ENCODE data around the gene SCAMP2. TPM values are rescaled to one million over a fixed set of nuclear protein-coding genes. Genes with fewer than 3 reads are reported as not detected.

Gene SCAMP2
- total RNA-seq, 1 experiment from 2014 or later, result 55.8 TPM

GRCh38 chr15:74808078-74808839 lies 64.9 kb downstream of the SCAMP2 start (continued):
- TF ChIP-seq POLR2A (IDR thresholded peaks at IDR 0.05; ENCODE audit: borderline replicate concordance, extremely low read depth, insufficient read depth, insufficient read length) (no peak), ATF3 (IDR thresholded peaks at IDR 0.05) (no peak), RAD21 (IDR thresholded peaks at IDR 0.05; ENCODE audit: low read depth) (no peak), YY1 (IDR thresholded peaks at IDR 0.05; ENCODE audit: extremely low read depth, insufficient replicate concordance, low read depth, low read length) (no peak), SP1 (IDR thresholded peaks at IDR 0.05; ENCODE audit: low read depth) (no peak), CTCF (IDR thresholded peaks at IDR 0.05 in 2 of 3, conservative IDR thresholded peaks at IDR 0.05 in 1 of 3; ENCODE audit: borderline replicate concordance in 1 of 3, insufficient read depth in 1 of 3, low read depth in 2 of 3, low read length in 2 of 3) (no peak)

- ChIA-PET POLR2A (no interaction called here), RAD21 (ENCODE audit: low non-redundant PET in 1 of 2, low total read pairs in 2 of 2, uncharacterized antibody in 2 of 2, unreplicated experiment in 2 of 2) (no interaction called here), CTCF (interaction anchor here (1.2 to 1.3 kb wide), 2 partner anchors 8 to 38 kb away, joined by 3 read pairs; no protein-coding TSS in a partner anchor)
- BruUV-seq (replicated peaks), result no TSS peak
- no peak overlapping the region for H3K27ac ChIP-seq (ENCODE audit: low read depth, low read length)
- H3K4me2 ChIP-seq (ENCODE audit: low read length), result no peak overlapping the region
- H3K9me2 ChIP-seq (ENCODE audit: insufficient read depth), result no peaks in the 10 kb centered on the region
- H3K36me3 ChIP-seq (ENCODE audit: control insufficient read depth in 1 of 2, insufficient read depth in 2 of 2, low read length in 2 of 2), result peaks cover 7 to 9% of the 10 kb centered on the region in 2 experiments; a peak in 3 of 4 replicates
- H3K4me1 ChIP-seq (ENCODE audit: control insufficient read depth in 1 of 2, insufficient read depth in 2 of 2, low read length in 2 of 2), result peaks cover 7 to 20% of the 10 kb centered on the region in 2 experiments; a peak in 3 of 4 replicates
- DNase-seq (ENCODE audit: low read depth, low spot score), result no peak
- no peaks in the 10 kb centered on the region for H4K20me1 ChIP-seq (ENCODE audit: insufficient read depth)
- H3K4me3 ChIP-seq (replicated peaks in 1 of 2; ENCODE audit: low read depth in 1 of 2, low read length in 2 of 2), result no peak overlapping the region
- no peak overlapping the region for H3K9ac ChIP-seq (ENCODE audit: low read length)
- intact Hi-C loops (cut with micrococcal nuclease), result no loop called here
- no peaks in the 10 kb centered on the region for H3K9me3 ChIP-seq (ENCODE audit: control insufficient read depth in 1 of 2, insufficient read depth in 1 of 2, low read depth in 1 of 2, low read length in 2 of 2)
- no peaks in the 10 kb centered on the region for H3K79me2 ChIP-seq (ENCODE audit: insufficient read depth, low read length)
- ATAC-seq, result no peak
- H3K27me3 ChIP-seq (ENCODE audit: insufficient read depth, low read length), result no peaks in the 10 kb centered on the region
- no peak overlapping the region for H2AFZ ChIP-seq (ENCODE audit: low read depth, low read length, poor library complexity, severe bottlenecking)
- TF ChIP-seq POLR2A (IDR thresholded peaks at IDR 0.05; ENCODE audit: borderline replicate concordance, extremely low read depth, insufficient read depth, insufficient read length) (no peak), SP1 (IDR thresholded peaks at IDR 0.05; ENCODE audit: low read depth) (no peak), EZH2phosphoT487 (IDR thresholded peaks at IDR 0.05; ENCODE audit: borderline replicate concordance) (no peak), YY1 (IDR thresholded peaks at IDR 0.05; ENCODE audit: extremely low read depth, insufficient replicate concordance, low read depth, low read length) (no peak), JUND (IDR thresholded peaks at IDR 0.05) (no peak), SIN3A (IDR thresholded peaks at IDR 0.05; ENCODE audit: low read depth) (no peak), REST (IDR thresholded peaks at IDR 0.05; ENCODE audit: low read depth) (no peak), CBX3 (IDR thresholded peaks at IDR 0.05; ENCODE audit: low read depth) (no peak), ZFX (IDR thresholded peaks at IDR 0.05) (no peak), CEBPB (IDR thresholded peaks at IDR 0.05; ENCODE audit: low read depth) (no peak), MAX (IDR thresholded peaks at IDR 0.05) (no peak), ELF1 (IDR thresholded peaks at IDR 0.05; ENCODE audit: borderline replicate concordance, low read depth) (no peak), SRF (IDR thresholded peaks at IDR 0.05; ENCODE audit: low read depth) (no peak), RAD21 (IDR thresholded peaks at IDR 0.05; ENCODE audit: low read depth) (no peak), ZBTB33 (IDR thresholded peaks at IDR 0.05; ENCODE audit: extremely low read depth, insufficient replicate concordance, low read length) (no peak)
Measured at GRCh38 chr15:74807282-74807681, 65.9 kb downstream of the SCAMP2 start.

Measured in HCT116 (cell line).